NCI-H2196 treated with DMSO at 0.1 percent for 48 hours (cell line): Measurements from ENCODE around the gene DUS1L.

ENCODE experiments used
- DNase-seq: peaks from one replicate; lab custom pipeline; 2025; ENCODE audit not compliant: unreplicated experiment; lab: John Stamatoyannopoulos, UW

The DUS1L gene

DNA sequence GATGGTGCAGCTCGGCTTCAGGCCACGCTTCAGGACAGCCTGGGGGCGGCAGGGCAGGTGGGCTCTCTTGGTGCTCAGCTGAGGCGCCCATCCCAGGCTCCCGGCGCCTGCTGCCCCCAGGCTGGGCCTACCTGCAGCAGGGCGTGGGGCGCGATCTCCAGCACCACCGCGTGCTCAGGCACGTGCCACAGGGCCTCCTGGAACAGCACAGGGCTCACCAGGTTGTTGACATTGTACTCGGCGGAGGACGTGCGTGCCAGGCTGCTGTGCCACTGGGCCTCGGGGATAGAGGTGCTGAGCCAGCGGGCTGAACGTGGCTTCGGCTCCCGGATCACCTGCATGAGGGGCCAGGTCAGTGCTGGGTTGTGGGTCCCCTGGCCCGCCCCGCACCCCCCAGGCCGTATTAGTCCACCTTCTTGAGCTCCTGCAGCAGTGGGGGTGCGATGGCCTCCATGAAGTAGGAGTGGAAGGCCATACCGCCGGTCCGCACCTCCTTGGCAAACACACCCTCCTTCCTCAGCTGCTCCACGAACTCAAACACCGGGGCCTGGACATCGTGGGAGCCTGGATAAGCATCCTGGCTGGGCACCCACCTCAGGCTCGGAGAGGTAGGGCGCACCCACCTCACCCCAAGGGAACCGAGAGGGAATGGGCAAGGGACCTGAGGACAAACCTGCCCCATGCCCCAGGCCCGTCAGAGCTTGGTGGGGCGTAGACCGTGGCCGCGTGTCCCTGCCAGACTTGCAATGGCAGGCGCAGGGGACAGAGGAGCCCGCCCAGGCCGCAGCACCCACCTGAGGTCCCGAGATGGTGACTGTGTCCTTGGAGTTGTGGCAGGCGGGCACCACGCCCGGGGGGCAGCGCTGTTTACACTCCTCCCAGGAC, 23.5 kb upstream of the DUS1L start:
- DNase-seq = no peak

DNA sequence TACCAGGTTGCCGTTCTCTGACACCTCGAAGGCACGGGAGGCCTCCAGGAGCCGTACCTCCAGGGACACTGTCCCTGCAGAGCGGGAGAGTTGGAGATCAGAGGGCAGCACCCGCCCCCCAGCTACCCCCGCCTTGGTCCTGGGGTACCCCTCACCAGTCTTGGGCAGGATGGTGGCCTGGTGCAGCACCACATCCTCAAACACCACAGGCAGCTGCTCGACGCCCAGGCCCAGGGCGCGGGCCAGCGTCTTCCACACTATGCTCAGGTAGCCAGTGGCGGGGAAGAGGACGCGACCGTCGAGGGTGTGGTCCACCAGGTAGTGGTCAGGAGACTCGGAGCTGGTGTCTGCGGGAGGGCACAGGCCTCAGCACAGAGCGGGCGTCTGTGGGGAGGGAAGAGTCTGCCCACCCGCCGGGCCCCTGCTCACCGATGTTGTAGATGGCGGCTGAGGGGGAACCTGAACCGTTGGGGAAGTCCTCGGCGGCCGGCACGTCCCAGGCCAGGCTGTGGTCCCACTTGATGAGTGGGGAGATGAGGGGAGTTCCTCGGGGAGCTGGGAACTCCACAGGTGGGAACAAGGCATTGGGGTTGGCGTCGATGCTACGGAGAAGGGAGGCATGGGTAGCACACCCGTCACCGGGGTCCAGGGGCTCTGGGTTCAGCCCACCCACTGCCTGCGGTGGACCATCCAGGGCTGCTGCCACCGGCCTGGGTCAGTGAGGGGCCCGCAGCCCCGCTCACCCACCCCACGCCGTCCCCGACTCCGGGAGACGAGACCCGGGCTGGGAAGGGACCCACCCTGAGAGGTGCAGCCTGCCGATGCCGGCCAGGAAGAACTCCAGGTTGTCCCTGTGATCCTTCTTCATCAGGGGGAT, 22.6 kb upstream of the DUS1L start:
- DNase-seq = no peak

DNA sequence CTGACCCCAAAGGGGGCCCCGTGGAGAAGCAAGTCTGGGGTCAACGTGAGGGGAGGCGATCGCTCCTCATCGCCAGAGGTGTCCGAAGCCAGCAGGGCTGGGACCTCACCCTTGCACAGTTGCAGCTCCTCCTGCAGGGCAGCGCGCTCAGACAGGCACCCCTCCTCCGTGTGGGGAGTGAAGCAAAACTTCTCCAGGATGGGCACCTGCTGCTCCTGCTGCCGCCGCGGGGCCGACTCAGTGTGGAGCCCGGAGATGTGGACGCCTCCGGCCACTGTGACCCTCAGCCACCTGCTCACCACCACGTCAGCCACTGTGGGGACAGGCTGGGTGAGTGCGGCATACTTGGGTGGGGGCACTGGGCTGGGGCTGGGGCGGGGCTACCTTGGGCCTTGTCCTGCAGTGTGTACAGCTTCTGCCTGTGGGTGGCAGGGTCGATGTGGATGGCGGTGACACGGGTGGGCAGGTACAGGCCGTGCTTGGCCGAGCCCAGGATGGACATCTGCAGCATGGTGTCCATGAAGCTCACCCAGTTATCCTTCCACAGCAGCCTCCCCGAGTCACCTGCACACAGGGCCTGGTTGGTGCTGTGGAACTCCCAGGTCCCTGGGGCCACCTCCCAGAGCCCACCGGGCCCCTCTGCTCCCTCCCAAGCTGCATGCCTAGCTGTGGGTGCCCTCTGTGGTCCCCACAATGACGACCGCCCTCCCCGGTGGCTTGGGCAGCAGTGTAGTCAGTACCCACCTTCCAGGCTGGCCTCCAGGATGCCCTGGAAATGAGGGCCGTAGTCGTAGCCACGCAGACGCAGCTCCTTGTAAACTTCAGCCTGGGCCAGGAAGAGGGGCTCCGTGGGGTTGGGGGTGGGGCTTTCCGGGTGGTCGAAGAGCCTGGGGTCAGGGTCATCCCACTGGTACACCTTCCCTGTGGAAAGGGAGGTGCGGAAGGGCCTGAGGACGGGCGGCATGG, 21.6 kb upstream of the DUS1L start:
- DNase-seq = no peak

DNA sequence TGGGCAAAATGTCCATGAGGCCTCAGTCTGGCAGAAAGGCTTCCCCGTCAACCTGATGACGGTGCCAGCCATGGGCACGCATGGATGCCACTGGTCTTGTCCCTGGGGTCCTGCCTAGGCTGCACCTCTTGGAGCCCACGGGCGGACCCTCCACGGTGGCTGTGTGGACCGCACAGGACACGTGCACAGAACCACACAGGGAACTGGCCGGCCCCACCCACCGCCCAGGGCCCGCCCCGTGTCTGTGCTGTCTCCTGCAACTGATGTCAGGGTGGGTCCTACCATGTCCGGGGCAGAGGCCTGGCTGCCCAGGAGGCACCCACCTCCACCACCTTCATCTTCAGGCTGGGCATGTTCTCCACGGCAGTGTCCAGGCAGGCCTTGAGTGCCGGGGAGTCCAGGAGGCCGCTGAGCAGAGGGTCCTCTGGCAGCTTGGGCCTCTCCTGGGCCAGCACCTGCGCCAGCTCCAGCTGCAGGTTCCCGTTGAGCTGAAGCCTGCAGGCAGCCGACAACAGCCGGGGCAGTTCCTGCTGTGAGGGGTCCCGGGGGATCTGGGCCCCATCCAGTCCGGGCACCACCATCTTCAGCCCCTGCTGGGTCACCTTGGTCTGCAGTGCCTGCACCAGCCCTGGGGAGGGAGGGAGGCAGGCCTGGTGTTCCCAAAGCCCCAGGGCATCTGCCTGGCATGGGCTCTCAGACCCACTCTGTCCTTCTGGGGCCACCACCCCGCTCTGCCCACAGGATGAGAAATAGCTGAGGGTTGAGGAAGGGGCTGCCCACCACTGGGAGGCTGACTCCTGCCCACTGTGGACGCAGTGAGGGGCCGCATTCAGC, 20.5 kb upstream of the DUS1L start:
- no peak for DNase-seq

DNA sequence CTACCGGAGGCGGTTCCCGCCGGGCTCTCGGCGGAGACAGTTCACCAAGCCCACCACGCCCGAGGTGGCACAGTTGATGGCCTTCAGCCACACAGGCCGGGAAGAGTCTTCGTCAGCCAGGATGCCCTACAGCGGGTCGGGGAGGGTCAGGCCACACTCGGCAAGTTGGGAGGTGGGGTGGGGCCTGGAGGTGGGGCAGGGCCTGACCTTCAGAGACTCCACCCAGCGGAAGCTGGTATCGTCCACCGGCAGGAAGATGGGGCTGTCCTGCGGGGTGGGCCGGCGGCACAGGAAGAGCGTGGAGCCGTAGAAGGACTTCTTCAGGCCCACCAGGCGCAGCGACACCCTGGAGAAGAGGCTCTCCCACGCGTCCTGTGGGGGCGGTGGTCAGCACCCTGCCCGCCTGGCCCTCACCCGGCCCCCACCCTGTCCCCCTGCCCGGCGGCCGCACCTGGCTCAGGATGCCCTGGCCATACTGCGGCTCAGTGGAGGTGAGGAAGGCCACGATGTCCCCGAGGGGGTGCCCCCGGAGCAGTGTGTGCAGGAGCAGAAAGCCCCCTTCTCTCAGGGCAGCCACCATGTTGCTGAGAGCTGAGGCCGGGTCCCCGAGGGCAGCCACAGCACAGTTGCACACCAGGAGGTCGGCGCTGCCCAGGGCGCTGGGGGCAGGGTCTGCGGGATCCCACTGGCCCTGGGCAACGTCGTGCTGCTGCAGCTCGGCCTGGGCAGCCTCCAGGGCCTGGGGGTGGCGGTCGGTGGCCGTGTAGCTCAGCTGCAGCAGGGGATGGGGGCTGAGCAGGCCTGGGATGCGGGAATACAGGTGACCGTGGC, 19.6 kb upstream of the DUS1L start:
- DNase-seq = no peak

DNA sequence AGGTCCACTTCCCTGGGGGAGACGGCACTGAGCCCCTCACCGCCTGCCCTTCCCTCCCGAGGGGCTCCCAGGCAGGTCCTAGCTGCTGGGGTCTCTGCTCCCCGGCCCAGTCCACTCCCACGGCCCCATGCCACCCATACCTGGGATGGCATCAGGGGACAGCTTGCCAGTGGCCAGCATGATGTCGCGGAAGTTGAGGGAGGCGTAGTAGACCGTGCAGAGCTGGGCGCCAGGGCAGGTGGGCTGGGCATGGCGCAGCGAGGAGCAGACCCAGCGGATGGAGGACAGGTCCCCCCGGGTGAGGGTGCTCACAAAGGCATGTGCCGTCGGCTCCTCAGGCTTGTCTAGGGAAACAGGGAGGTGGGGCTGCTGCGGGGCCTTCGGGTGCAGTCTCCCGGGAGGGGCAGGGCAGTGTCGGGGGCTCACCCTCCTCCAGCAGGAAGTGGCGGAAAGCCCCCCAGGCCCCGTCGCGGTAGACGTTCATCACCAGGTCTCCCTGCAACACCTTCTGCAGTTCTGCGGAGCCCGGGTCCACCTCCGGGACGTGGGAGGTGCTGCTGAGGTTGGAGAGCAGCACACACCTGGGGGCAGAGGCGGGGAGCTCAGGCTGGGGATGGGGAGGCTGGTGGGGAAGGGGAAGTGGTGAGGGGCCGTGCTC, 18.9 kb upstream of the DUS1L start:
- no peak for DNase-seq

DNA sequence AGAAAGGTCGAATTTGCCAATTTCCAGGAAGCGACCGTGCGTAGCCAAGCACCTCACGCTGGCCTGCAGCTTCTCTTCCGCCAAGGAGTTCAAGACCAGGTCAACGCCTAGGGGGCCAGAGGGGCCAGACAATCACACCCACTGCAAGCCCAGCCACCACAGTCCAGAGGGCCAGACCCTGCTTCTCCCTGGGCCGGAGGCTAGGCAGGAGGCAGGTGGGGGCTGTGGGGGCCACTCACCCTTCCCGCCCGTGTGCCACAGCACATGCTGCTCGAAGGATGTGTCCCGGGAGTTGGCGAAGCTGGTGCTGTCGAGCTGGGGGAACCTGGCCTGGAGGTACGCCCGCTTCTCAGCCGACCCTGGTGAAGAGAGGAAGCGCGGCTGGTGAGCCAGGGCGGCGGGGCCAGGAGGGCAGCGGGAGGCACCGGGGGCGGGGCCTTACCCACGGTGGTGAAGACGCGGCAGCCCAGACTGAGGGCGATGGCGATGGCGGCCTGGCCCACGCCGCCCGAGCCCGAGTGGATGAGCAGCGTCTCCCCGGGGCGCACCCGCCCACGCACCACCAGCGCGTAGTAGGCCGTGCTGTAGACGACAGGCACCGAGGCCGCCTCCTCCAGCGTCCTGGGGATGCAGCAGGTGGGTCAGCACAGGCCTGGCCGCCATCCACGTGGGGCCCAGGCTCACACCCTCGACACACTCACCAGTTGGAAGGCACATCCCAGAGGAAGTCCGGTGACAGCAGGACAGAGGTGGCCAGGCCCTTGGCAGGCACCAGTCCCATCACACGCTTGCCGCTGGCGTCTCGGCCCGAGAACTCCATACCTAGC, 18.1 kb upstream of the DUS1L start:
- DNase-seq = no peak

DNA sequence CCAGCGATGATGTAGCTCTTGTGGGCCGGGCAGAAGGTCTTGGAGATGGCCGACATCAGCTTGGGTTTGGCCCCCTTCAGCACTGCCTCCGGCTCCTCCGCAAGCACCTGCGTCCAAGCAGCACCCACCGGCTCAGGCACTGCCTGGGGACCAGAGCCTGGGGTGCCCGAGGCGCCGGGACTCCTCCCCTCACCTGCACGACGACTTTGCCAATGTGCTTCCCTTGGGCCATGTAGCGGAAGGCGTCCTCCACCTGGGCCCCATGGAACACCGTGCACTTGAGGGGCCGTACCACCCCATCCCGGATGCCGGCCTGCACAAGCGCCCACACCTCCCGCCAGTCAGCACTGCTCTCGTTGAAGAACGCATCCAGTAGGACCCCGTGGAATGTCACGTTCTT, 17.4 kb upstream of the DUS1L start:
- DNase-seq = no peak

DNA sequence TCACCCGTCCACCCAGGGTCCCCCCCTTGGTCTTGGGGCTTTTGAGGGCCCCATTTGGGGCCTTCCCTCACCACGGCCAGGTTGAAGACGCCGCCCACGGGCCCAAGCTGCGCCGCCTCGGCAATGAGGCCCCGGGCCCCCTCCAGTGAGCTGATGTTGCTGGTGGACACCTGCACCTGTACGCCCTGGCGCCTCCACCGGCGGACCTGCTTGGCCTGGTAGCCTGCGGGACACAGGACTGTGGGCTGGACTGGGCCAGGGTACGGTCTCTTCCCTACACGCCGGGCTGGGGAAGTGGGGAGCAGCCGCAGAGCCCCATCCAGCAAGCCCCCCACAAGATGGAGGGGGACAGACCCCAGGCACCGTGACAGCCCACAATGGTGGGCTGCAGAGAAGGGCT, 16.9 kb upstream of the DUS1L start:
- DNase-seq = no peak

DNA sequence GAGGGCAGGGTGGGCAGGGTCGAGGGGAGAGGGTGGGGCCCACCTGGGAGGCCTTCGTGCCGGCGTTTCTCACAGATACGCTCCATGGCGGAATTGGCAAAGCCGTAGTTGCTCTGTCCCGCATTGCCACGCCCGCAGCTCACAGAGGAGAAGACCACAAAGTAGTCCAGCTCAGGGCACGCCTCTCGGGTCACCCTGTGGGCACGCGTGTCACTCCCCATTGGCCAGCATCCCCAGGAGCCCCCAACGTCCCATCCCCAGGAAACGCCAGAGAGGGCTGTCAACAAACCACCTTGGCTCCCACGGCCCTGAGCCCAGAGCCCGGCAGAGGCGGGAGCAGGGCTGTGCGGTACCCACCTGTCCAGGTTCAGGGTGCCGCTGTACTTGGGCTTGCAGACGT, 16.4 kb upstream of the DUS1L start:
- DNase-seq = no peak

DNA sequence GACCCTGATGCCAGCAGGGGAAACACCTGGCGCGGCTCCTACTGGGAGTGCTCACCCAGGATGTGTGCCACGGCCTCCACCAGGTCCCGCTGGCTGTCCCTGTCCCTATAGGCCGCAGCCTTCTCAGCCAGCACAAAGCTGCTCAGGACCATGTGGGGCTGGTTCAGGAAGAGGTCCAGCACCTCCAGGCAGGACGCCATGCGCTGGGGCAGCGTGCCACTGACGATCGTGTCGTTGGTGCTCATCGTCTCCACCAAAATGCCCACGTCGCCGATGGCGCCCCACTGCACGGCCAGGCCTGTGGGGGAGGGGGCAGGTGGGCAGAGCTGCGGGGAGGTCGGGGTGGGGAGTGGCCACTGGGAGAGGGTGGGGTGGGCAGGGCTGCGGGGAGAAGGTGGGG, 15.9 kb upstream of the DUS1L start:
- DNase-seq = no peak

DNA sequence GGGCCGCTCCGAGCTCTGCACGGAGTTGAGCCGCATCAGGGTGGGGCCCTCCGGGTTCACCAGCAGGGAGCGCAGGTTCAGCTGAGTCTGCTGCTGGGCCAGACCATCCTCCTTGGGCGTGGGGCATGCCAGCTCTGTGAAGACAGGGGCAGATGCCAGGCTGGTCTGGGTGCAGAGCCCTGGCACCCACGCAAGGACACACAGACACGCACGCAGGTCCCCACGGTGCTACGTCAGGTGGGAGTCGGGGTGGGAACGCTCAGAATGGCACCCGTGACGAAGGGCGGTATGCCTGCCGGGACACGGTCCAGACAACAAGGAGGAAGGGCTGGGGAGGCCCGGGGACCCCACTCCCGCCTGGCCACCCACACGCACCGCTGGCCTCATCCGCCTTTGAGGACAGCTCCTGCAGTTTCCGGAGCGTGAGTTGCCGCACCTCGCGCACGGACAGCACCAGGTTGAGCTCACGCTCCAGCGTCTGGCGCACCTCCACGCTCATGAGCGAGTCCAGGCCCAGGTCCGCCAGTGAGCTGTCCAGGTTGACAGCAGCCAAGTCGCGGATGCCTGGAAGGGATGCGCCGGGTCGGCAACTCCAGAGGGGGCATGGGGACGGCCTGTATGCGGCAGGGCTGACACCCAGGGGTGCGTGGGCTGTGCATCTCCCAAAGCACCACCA, 15.3 kb upstream of the DUS1L start:
- no peak for DNase-seq

DNA sequence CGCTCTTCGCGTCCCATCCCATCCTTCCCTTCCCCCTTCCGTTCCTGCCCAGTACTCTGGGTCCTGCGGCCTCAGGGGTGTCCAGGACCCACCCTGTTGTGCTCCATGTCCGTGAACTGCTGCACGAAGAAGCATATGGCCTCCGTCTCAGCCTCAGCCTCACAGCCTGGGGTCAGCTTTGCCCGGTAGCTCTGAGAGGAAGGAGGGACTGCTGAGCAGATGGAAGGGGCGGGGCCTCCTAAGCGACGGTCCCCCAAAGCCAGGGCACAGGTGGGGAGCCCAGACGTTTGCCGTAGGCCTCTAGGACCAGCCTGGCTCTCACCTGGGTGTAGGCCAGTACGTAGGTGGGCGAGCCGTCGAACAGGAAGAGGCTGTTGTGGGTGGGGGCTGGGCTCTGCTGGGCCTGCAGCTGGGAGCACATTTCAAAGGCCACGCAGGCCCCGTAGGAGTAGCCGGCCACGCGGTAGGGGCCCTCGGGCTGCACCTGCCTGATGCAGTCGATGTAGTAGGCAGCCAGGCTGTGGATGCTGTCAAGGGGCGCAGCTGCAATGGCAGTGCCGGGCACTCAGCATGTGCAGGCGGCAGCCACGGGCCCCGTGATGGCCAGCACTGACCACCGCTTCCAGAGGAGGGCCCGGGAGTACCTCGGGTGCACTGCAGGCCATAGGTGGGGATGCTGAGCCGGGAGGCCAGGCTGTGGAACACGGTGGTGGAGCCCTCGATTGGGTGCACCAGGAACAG, 14.6 kb upstream of the DUS1L start:
- DNase-seq = no peak

DNA sequence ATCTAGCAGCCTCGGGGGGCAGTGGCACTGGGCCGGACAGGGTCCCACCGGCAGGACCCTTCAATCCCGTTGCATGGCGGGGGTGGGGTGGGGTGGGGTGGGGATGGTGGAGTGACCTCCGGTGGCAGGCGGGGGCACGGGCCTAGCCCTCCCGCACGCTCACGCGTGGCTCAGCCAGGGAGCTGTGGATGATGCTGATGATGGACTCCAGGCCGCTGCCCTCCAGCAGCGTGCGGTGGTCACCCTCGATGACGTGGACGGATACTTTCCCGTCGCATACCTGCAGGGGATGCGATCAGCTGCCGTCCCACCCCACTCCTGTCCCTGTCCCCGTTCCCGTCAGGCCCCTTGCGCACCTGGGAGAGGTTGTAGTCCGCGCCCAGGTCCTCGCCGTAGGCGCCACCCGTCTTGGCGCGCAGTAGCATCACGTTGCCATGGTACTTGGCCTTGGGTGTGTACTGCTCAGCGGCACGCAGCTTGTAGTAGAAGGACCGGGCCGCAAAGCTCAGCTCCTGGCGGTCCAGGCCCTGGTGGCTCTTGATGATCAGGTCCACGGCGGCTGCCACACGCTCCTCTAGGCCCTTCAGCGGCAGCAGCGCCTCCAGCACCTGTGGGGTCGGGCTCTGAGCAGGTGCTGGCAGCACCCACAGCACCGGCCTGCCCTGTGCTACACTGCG, 13.5 kb upstream of the DUS1L start:
- DNase-seq = no peak

DNA sequence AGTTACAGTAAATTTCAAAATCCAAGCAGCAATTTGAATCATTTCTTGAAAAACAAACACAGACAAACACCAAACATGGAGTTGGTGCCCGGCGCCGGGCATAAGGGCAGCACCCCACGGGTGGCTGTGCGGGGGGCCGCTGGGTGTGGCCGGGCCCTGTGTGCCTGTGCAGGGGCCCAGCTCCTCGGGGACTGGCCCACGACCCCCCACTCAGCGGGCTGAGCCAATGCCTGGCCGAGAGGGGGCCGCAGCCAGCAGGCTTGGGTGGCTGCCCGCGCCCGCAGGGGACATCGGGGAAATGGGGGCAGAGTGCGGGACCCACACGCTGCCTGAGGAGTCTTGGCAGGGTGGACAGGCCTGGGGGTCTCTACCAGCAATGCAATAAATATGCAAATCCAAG, 12.8 kb upstream of the DUS1L start:
- no peak for DNase-seq
